ENCODE results near the gene PFKFB4. TPM values are rescaled to one million over a fixed set of nuclear protein-coding genes. Genes with fewer than 3 reads are reported as not detected.

PFKFB4 gene
- total RNA-seq, 1 donor from 2014 or later: 19.4 TPM

- Mint-ChIP-seq H3K4me3 (no peak overlapping the region), H3K36me3 (no peaks in the 10 kb centered on the region), H3K9me3 (no peaks in the 10 kb centered on the region), H3K27ac (no peak overlapping the region), H3K27me3 (ENCODE audit: low read depth) (peaks cover 11% of the 10 kb centered on the region), H3K4me1 (peaks cover 14% of the 10 kb centered on the region)
- TF ChIP-seq CTCF (IDR thresholded peaks at IDR 0.05; ENCODE audit: unreplicated experiment): no peak
- DNase-seq (ENCODE audit: low spot score in 2 of 2, unreplicated experiment in 2 of 2): no peak
Measured at GRCh38 chr3:48591436-48591835, 34.8 kb upstream of the PFKFB4 start.

- Mint-ChIP-seq H3K27ac (no peak overlapping the region), H3K4me1 (no peaks in the 10 kb centered on the region), H3K4me3 (no peak overlapping the region), H3K9me3 (no peaks in the 10 kb centered on the region), H3K36me3 (no peaks in the 10 kb centered on the region), H3K27me3 (ENCODE audit: low read depth) (no peaks in the 10 kb centered on the region)
- DNase-seq (ENCODE audit: low spot score in 2 of 2, unreplicated experiment in 2 of 2): no peak
- TF ChIP-seq CTCF (IDR thresholded peaks at IDR 0.05; ENCODE audit: unreplicated experiment): no peak
Measured at GRCh38 chr3:48588230-48588629, 31.6 kb upstream of the PFKFB4 start.

GRCh38 chr3:48587686-48588085 lies 31.1 kb upstream of the PFKFB4 start:
- Mint-ChIP-seq H3K27me3 (ENCODE audit: low read depth) (no peaks in the 10 kb centered on the region), H3K4me1 (no peaks in the 10 kb centered on the region), H3K36me3 (no peaks in the 10 kb centered on the region), H3K9me3 (no peaks in the 10 kb centered on the region), H3K27ac (no peak overlapping the region), H3K4me3 (no peak overlapping the region)
- DNase-seq (ENCODE audit: low spot score in 2 of 2, unreplicated experiment in 2 of 2): no peak
- TF ChIP-seq CTCF (IDR thresholded peaks at IDR 0.05; ENCODE audit: unreplicated experiment): no peak

- Mint-ChIP-seq H3K4me1 (no peaks in the 10 kb centered on the region), H3K27me3 (ENCODE audit: low read depth) (no peaks in the 10 kb centered on the region), H3K4me3 (no peak overlapping the region), H3K9me3 (no peaks in the 10 kb centered on the region), H3K27ac (no peak overlapping the region), H3K36me3 (no peaks in the 10 kb centered on the region)
- DNase-seq (ENCODE audit: low spot score in 2 of 2, unreplicated experiment in 2 of 2): no peak
- TF ChIP-seq CTCF (IDR thresholded peaks at IDR 0.05; ENCODE audit: unreplicated experiment): no peak
Measured at GRCh38 chr3:48585411-48585810, 28.8 kb upstream of the PFKFB4 start.

DNA sequence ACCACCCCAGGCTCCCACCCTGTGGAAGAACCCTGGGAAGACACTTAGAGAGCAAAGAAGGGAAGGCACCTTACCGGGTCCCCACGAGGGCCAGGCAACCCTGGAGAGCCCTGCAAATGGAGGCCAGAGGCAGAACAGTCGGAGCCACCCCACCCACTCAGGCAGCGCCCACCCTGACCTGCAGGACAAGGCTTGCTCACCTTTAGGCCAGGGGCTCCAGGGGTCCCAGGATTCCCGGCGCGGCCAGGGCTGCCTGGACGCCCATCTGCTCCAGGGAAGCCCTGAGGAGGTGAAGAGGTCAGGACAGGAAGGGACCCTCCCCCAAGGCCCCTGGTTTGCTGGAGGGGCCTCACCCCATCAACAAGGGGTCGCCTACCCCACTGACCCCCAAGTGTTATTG lies 28.2 kb upstream of the PFKFB4 start:
- Mint-ChIP-seq H3K27ac (no peak overlapping the region), H3K9me3 (no peaks in the 10 kb centered on the region), H3K4me3 (no peak overlapping the region), H3K4me1 (no peaks in the 10 kb centered on the region), H3K27me3 (ENCODE audit: low read depth) (no peaks in the 10 kb centered on the region), H3K36me3 (no peaks in the 10 kb centered on the region)
- DNase-seq (ENCODE audit: low spot score in 2 of 2, unreplicated experiment in 2 of 2): no peak
- TF ChIP-seq CTCF (IDR thresholded peaks at IDR 0.05; ENCODE audit: unreplicated experiment): no peak
